CD4-positive, alpha-beta T cell treated with Interleukin-6 at 100 ng/mL for 8 hours (primary cell): Measurements from ENCODE around the gene APOC1.
A peak's percentile ranks its signal among the peaks of the same experiment; 100 is the strongest.
"Not testable (repeated sequence)": the region's sequence is repeated elsewhere in the genome, so short reads cannot be mapped to it uniquely, and the experiment has no call there.

Experiments
- DNase-seq: peaks from one replicate; pipeline ENCODE4 v3.0.0-alpha.2; 2020; ENCODE audit warnings: mixed read lengths, low spot score

Gene APOC1

GRCh38 chr19:44913512-44914432, 636 bp upstream of the APOC1 start:
- DNase-seq = not testable (repeated sequence)

GRCh38 chr19:44924243-44924725, 9.9 kb downstream of the APOC1 start:
- no peak for DNase-seq

GRCh38 chr19:44925114-44925891, 10.9 kb downstream of the APOC1 start:
- DNase-seq = no peak

- DNase-seq = not testable (repeated sequence)
Measured at GRCh38 chr19:44926245-44927077, 12.1 kb downstream of the APOC1 start.

- DNase-seq = no peak
Measured at GRCh38 chr19:44927746-44928145, 13.3 kb downstream of the APOC1 start.

GRCh38 chr19:44930088-44930487, 15.7 kb downstream of the APOC1 start:
- no peak for DNase-seq

- no peak for DNase-seq
Measured at GRCh38 chr19:44931541-44931940, 17.1 kb downstream of the APOC1 start.

GRCh38 chr19:44939668-44940067, 25.3 kb downstream of the APOC1 start:
- no peak for DNase-seq

GRCh38 chr19:44942067-44942571, 27.7 kb downstream of the APOC1 start, which contains the start of gene APOC4:
Gene APOC4 (plus strand): TSS chr19:44942237. CDS start chr19:44942278, 41 bp downstream.
- DNase-seq = no peak

- no peak for DNase-seq
Measured at GRCh38 chr19:44943801-44944249, 29.4 kb downstream of the APOC1 start.

- no peak for DNase-seq
Measured at GRCh38 chr19:44947041-44947581, 32.7 kb downstream of the APOC1 start.

- no peak for DNase-seq
Measured at GRCh38 chr19:44948237-44948636, 33.8 kb downstream of the APOC1 start.

GRCh38 chr19:44948763-44949374, 34.5 kb downstream of the APOC1 start:
- DNase-seq = no peak

GRCh38 chr19:44949550-44949949, 35.1 kb downstream of the APOC1 start:
- no peak for DNase-seq

GRCh38 chr19:44951179-44952159, 37.1 kb downstream of the APOC1 start:
- peak; percentile 76 for DNase-seq

GRCh38 chr19:44954278-44954648, 39.9 kb downstream of the APOC1 start:
- DNase-seq = no peak

- peak; percentile 95 for DNase-seq
Measured at GRCh38 chr19:44954649-44955504, 40.5 kb downstream of the APOC1 start, which contains the start of gene CLPTM1. Gene CLPTM1 (plus strand): TSS chr19:44955380. CDS start chr19:44955396, 16 bp downstream.
